Endothelial cell of umbilical vein (primary cell): ENCODE data around the gene CACNA1A.

Source experiments
- EZH2 ChIP-seq: IDR thresholded peaks from 2 replicates; pipeline ENCODE4 v1.6.1; 2012; ENCODE audit warnings: borderline replicate concordance, low read depth, mild to moderate bottlenecking, moderate library complexity, low read length, inconsistent platforms; ENCODE audit not compliant: severe bottlenecking
- JUN ChIP-seq: IDR thresholded peaks from 2 replicates; pipeline ENCODE4 v1.6.1; 2011; ENCODE audit warnings: borderline replicate concordance, low read depth; ENCODE audit not compliant: insufficient read length, insufficient read depth
- POLR2A ChIP-seq: IDR thresholded peaks from 2 replicates; pipeline ENCODE4 v1.6.1; 2012; ENCODE audit warnings: low read depth, mild to moderate bottlenecking, control low read depth, low read length
- POLR2AphosphoS5 ChIP-seq: IDR thresholded peaks from 2 replicates; pipeline ENCODE4 v1.6.1; 2012; ENCODE audit warnings: low read depth, mild to moderate bottlenecking, control low read depth, low read length, moderate library complexity; ENCODE audit not compliant: insufficient read depth
- TF ChIP-seq, protein P1 (sequence below), 2 donors: IDR thresholded peaks; 1 replicate in 1 of 2; 2 replicates in 1 of 2; pipeline ENCODE4 v1.5.1; 2011; ENCODE audit warnings: low read length in 2 of 2, mild to moderate bottlenecking in 2 of 2, moderate library complexity in 2 of 2, control low read depth in 1 of 2, inconsistent platforms in 1 of 2, low read depth in 1 of 2; ENCODE audit not compliant: insufficient read depth in 1 of 2; ENCODE audit errors: extremely low read depth in 1 of 2
- TF ChIP-seq, protein P2 (sequence below): IDR thresholded peaks from 2 replicates; pipeline ENCODE4 v1.6.1; 2011; ENCODE audit not compliant: insufficient read depth, insufficient read length

DNA sequence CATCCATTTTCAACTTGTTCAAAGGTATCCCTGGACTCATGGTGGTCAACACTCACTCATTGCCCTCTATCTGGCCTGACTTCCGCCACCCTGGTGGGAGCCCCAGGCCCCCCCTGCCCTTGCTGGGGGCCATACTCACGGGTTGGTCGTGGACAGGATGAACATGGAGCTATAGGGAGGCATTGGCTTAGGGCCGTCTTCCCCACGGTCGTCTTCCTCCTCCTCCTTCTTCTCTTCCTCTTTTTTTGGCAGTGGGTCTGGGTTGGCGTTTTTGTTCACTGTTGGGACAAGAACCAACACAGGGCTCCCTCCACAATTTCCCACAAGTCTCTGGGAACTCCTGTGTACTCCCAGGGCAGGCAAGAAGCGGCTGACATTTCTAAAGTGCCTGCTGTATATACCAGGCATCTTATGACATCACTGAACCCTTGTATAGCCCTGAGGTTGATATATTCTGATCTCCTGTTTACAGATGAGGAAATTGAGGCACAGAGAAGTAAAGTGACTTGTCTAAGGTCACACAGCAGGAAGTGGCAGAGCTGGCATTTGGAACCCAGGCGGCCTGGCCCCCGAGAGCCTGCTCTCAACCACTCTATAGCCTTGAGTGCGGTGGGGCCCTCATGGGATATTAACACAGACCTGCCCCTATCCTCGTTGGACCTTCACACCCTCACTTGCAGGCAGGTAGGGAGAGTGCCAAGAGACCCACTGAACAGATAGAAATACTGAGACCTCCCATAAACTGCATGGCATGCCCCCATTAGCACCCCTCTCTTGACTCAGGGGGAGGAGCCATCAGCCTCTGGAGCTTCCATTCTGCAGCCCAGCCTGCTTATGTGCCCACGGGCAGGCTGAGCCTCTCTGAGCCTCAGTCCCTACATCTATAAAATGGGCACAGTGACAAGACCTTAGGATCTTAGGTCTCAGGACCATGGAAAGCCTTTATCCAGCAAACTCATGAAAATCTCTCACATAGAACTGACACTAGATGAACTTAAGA lies 221.1 kb downstream of the CACNA1A start:
- TF ChIP-seq POLR2A (no peak), POLR2AphosphoS5 (no peak), EZH2 (no peak), JUN (no peak)
- TF ChIP-seq, protein P1, sequence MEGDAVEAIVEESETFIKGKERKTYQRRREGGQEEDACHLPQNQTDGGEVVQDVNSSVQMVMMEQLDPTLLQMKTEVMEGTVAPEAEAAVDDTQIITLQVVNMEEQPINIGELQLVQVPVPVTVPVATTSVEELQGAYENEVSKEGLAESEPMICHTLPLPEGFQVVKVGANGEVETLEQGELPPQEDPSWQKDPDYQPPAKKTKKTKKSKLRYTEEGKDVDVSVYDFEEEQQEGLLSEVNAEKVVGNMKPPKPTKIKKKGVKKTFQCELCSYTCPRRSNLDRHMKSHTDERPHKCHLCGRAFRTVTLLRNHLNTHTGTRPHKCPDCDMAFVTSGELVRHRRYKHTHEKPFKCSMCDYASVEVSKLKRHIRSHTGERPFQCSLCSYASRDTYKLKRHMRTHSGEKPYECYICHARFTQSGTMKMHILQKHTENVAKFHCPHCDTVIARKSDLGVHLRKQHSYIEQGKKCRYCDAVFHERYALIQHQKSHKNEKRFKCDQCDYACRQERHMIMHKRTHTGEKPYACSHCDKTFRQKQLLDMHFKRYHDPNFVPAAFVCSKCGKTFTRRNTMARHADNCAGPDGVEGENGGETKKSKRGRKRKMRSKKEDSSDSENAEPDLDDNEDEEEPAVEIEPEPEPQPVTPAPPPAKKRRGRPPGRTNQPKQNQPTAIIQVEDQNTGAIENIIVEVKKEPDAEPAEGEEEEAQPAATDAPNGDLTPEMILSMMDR (IDR thresholded peaks at IDR 0.05; ENCODE audit: extremely low read depth in 1 of 2, insufficient read depth in 1 of 2, low read depth in 1 of 2, low read length in 2 of 2) = no peak
- TF ChIP-seq, protein P2, sequence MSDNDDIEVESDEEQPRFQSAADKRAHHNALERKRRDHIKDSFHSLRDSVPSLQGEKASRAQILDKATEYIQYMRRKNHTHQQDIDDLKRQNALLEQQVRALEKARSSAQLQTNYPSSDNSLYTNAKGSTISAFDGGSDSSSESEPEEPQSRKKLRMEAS = no peak
